Fibroblast of mammary gland (primary cell): Measurements from ENCODE around the gene BLVRA.

Experiments
- DNase-seq: peaks from one replicate; pipeline ENCODE4 v3.0.0-alpha.2; 2010; ENCODE audit warnings: low read depth
- H3K4me3 ChIP-seq: 2 replicates; pipeline ENCODE4 v1.5.1; 2011; ENCODE audit warnings: low read depth, mild to moderate bottlenecking, low read length, moderate library complexity; ENCODE audit not compliant: control insufficient read depth
- CTCF ChIP-seq: conservative IDR thresholded peaks from 2 replicates; pipeline ENCODE4 v1.5.1; 2011; ENCODE audit warnings: low read depth, low read length, inconsistent platforms; ENCODE audit not compliant: control insufficient read depth, insufficient read depth

BLVRA gene

GRCh38 chr7:43764807-43765491 lies 6.5 kb downstream of the BLVRA start:
- no peak overlapping the region for H3K4me3 ChIP-seq
- no peak for TF ChIP-seq CTCF
- peak; percentile 63 for DNase-seq

GRCh38 chr7:43766564-43766963 lies 8.1 kb downstream of the BLVRA start:
- TF ChIP-seq CTCF: no peak
- no peak for DNase-seq
- H3K4me3 ChIP-seq: no peak overlapping the region

GRCh38 chr7:43767311-43767710 lies 8.8 kb downstream of the BLVRA start:
- TF ChIP-seq CTCF: no peak
- no peak for DNase-seq
- no peak overlapping the region for H3K4me3 ChIP-seq

GRCh38 chr7:43768201-43768886 lies 9.9 kb downstream of the BLVRA start:
- H3K4me3 ChIP-seq: no peak overlapping the region
- TF ChIP-seq CTCF: no peak
- no peak for DNase-seq

GRCh38 chr7:43768887-43769272 lies 10.4 kb downstream of the BLVRA start:
- DNase-seq: no peak
- H3K4me3 ChIP-seq: no peak overlapping the region
- TF ChIP-seq CTCF: no peak

GRCh38 chr7:43769281-43769680 lies 10.8 kb downstream of the BLVRA start:
- DNase-seq: no peak
- no peak overlapping the region for H3K4me3 ChIP-seq
- TF ChIP-seq CTCF: no peak
